Panc1 (cell line): ENCODE results near the gene ABCA1.

Experiments used
- CTCF ChIP-seq: fragments of 450-650 bp; IDR thresholded peaks from 2 replicates; pipeline ENCODE4 v1.5.1; 2017; ENCODE audit warnings: mild to moderate bottlenecking
- POLR2AphosphoS5 ChIP-seq: IDR thresholded peaks from 2 replicates; pipeline ENCODE4 v1.6.1; 2012; ENCODE audit warnings: mild to moderate bottlenecking, low read depth, low read length, moderate library complexity
- REST ChIP-seq, 2 experiments: IDR thresholded peaks; 2 replicates each; pipeline ENCODE4 v1.6.1; 2011 to 2012; ENCODE audit warnings: low read depth in 2 of 2, control low read depth in 1 of 2, low read length in 1 of 2, mild to moderate bottlenecking in 1 of 2, moderate library complexity in 1 of 2; ENCODE audit not compliant: insufficient read depth in 1 of 2
- SIN3A ChIP-seq: IDR thresholded peaks from 2 replicates; pipeline ENCODE4 v1.6.1; 2012; ENCODE audit warnings: low read depth, mild to moderate bottlenecking, low read length, moderate library complexity, borderline replicate concordance; ENCODE audit not compliant: insufficient read depth
- TCF7L2 ChIP-seq: IDR thresholded peaks from 2 replicates; pipeline ENCODE4 v1.6.1; 2011; ENCODE audit warnings: mild to moderate bottlenecking, low read depth, low read length, inconsistent platforms

GRCh38 chr9:104748359-104749031 is 179.5 kb downstream of the ABCA1 start:
- TF ChIP-seq SIN3A (no peak), CTCF (no peak), POLR2AphosphoS5 (no peak), REST (IDR thresholded peaks at IDR 0.05; ENCODE audit: insufficient read depth in 1 of 2, low read depth in 2 of 2, low read length in 1 of 2) (no peak), TCF7L2 (no peak)
